NOMO-1 treated with dmso at 0.1 percent for 144 hours (cell line): ENCODE results near the gene RBM33.

Source experiments
- DNase-seq: peaks from one replicate; lab custom pipeline; 2025; ENCODE audit not compliant: unreplicated experiment; lab: John Stamatoyannopoulos, UW

The RBM33 gene

GRCh38 chr7:155804897-155805825 lies 160.7 kb downstream of the RBM33 start:
- peak; percentile 22 for DNase-seq

GRCh38 chr7:155805826-155806095 lies 161.3 kb downstream of the RBM33 start:
- DNase-seq = no peak

GRCh38 chr7:155806096-155806871 lies 161.8 kb downstream of the RBM33 start:
- DNase-seq = no peak

GRCh38 chr7:155807065-155807671 lies 162.7 kb downstream of the RBM33 start:
- no peak for DNase-seq

- DNase-seq = no peak
These were observed 163.5 kb downstream of the RBM33 start for GRCh38 chr7:155807789-155808548.

GRCh38 chr7:155808549-155809331 lies 164.3 kb downstream of the RBM33 start:
- DNase-seq = no peak

GRCh38 chr7:155809332-155809946 lies 165.0 kb downstream of the RBM33 start:
- no peak for DNase-seq

GRCh38 chr7:155809947-155810769 lies 165.7 kb downstream of the RBM33 start:
- DNase-seq = no peak

- no peak for DNase-seq
These were observed 166.5 kb downstream of the RBM33 start for GRCh38 chr7:155810770-155811559.

- no peak for DNase-seq
These were observed 167.1 kb downstream of the RBM33 start for GRCh38 chr7:155811560-155811894.

GRCh38 chr7:155811895-155812761 lies 167.7 kb downstream of the RBM33 start, which contains the start of gene SHH:
TSS of gene SHH (minus strand) at chr7:155812463. CDS start at chr7:155812122, 341 bp downstream.
- DNase-seq = no peak

- DNase-seq = no peak
These were observed 168.7 kb downstream of the RBM33 start for GRCh38 chr7:155813125-155813524.

GRCh38 chr7:155813546-155814315 lies 169.3 kb downstream of the RBM33 start:
- no peak for DNase-seq

GRCh38 chr7:155814316-155815276 lies 170.1 kb downstream of the RBM33 start:
- no peak for DNase-seq
